ENCODE measurements around the gene COL25A1. TPM values are rescaled to one million over a fixed set of nuclear protein-coding genes. Genes with fewer than 3 reads are reported as not detected.

The COL25A1 gene
- polyA plus RNA-seq, 1 experiment, result not detected

- H3K4me3 ChIP-seq (ENCODE audit: low read depth, low read length), result no peak overlapping the region
- CTCF ChIA-PET, result no interaction called here
- no peak for TF ChIP-seq CTCF (IDR thresholded peaks at IDR 0.05; ENCODE audit: insufficient read depth, low read depth, low read length)
- no peaks in the 10 kb centered on the region for H3K27me3 ChIP-seq (ENCODE audit: control insufficient read depth, insufficient read depth, low read length)
- no peaks in the 10 kb centered on the region for H3K36me3 ChIP-seq (ENCODE audit: control insufficient read depth, insufficient read depth, low read length)
- no peak for DNase-seq (ENCODE audit: low read depth)
- POLR2A ChIA-PET, result no interaction called here
Observed at GRCh38 chr4:109182696-109183095, 119.8 kb downstream of the COL25A1 start.

GRCh38 chr4:109179061-109179460 lies 123.4 kb downstream of the COL25A1 start:
- CTCF ChIA-PET, result interaction anchor here (1.2 kb wide), 1 partner anchor 12 kb away, joined by 3 read pairs; no protein-coding TSS in a partner anchor
- TF ChIP-seq CTCF (IDR thresholded peaks at IDR 0.05; ENCODE audit: insufficient read depth, low read depth, low read length), result no peak
- Histone ChIP-seq H3K27me3 (ENCODE audit: control insufficient read depth, insufficient read depth, low read length) (no peaks in the 10 kb centered on the region), H3K4me3 (ENCODE audit: low read depth, low read length) (no peak overlapping the region), H3K36me3 (ENCODE audit: control insufficient read depth, insufficient read depth, low read length) (no peaks in the 10 kb centered on the region)
- DNase-seq (ENCODE audit: low read depth), result no peak
- POLR2A ChIA-PET, result no interaction called here

GRCh38 chr4:109177096-109177810 lies 125.2 kb downstream of the COL25A1 start:
- H3K36me3 ChIP-seq (ENCODE audit: control insufficient read depth, insufficient read depth, low read length), result no peaks in the 10 kb centered on the region
- ChIA-PET POLR2A (no interaction called here), CTCF (no interaction called here)
- no peak overlapping the region for H3K4me3 ChIP-seq (ENCODE audit: low read depth, low read length)
- H3K27me3 ChIP-seq (ENCODE audit: control insufficient read depth, insufficient read depth, low read length), result no peaks in the 10 kb centered on the region
- TF ChIP-seq CTCF (IDR thresholded peaks at IDR 0.05; ENCODE audit: insufficient read depth, low read depth, low read length), result no peak
- DNase-seq (ENCODE audit: low read depth), result no peak

GRCh38 chr4:109174224-109174953 lies 128.1 kb downstream of the COL25A1 start:
- no peak for DNase-seq (ENCODE audit: low read depth)
- ChIA-PET POLR2A (no interaction called here), CTCF (interaction anchor here (0.7 kb wide), 1 partner anchor 11 kb away, joined by 3 read pairs; no protein-coding TSS in a partner anchor)
- no peak overlapping the region for H3K4me3 ChIP-seq (ENCODE audit: low read depth, low read length)
- TF ChIP-seq CTCF (IDR thresholded peaks at IDR 0.05; ENCODE audit: insufficient read depth, low read depth, low read length), result no peak
- no peaks in the 10 kb centered on the region for H3K27me3 ChIP-seq (ENCODE audit: control insufficient read depth, insufficient read depth, low read length)
- no peaks in the 10 kb centered on the region for H3K36me3 ChIP-seq (ENCODE audit: control insufficient read depth, insufficient read depth, low read length)

GRCh38 chr4:109172301-109172700 lies 130.2 kb downstream of the COL25A1 start:
- Histone ChIP-seq H3K27me3 (ENCODE audit: control insufficient read depth, insufficient read depth, low read length) (no peaks in the 10 kb centered on the region), H3K36me3 (ENCODE audit: control insufficient read depth, insufficient read depth, low read length) (no peaks in the 10 kb centered on the region), H3K4me3 (ENCODE audit: low read depth, low read length) (no peak overlapping the region)
- no peak for TF ChIP-seq CTCF (IDR thresholded peaks at IDR 0.05; ENCODE audit: insufficient read depth, low read depth, low read length)
- POLR2A ChIA-PET, result no interaction called here
- DNase-seq (ENCODE audit: low read depth), result no peak
- CTCF ChIA-PET, result no interaction called here

Measured in BJ (cell line).